NCI-H1930 (cell line): ENCODE measurements around the gene UTS2B.

Experiments used
- DNase-seq, 2 experiments: peaks; one replicate each; lab custom pipeline; 2025; lab: John Stamatoyannopoulos, UW

Gene UTS2B

DNA sequence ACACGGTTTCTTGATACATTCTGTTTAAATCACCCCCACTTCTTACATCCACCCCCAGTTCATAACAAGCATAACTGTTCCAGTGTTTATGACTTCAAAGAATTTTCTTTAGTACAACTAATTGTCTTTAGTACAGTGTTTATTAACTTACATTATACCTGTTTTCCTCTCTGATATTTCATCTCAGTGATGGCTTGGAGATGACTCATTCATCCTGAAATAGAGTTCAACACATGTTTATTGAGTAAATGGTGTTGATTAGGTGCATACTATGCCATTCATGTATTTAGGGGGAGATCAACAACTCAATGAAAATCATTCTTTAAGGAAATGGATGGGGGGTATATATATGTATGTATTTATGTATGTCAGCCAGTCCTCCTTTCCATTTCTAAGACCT lies 21.7 kb upstream of the UTS2B start:
- DNase-seq, result no peak

GRCh38 chr3:191350396-191351090 lies 20.2 kb upstream of the UTS2B start:
- DNase-seq, result no peak

- no peak for DNase-seq
These were observed 17.8 kb upstream of the UTS2B start for GRCh38 chr3:191348098-191348497.

GRCh38 chr3:191347228-191347627 lies 16.9 kb upstream of the UTS2B start:
- DNase-seq, result no peak

GRCh38 chr3:191345334-191345733 lies 15.0 kb upstream of the UTS2B start:
- no peak for DNase-seq

- DNase-seq, result no peak
These were observed 13.6 kb upstream of the UTS2B start for GRCh38 chr3:191343913-191344312.

- no peak for DNase-seq
These were observed 12.8 kb upstream of the UTS2B start for GRCh38 chr3:191343115-191343514.

DNA sequence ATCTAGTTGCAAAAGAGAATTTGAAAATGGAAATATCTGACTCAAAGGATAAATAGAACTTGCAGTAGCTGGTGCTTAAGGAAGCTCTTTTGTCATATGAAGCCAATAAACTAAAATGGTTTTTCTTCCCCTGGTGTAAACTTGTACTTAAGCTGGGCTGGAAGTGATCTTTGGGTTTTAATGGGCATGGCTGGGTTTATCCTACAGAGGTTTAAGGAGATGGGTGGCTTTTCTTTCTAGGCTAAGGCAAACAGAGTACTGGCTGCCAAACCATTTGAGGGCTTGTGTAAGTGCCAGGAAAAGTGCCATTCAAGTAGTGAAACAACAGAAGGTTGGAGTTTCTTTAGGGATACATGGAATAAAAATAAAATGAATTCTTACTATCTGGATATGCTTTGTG lies 12.1 kb upstream of the UTS2B start:
- DNase-seq, result no peak

- DNase-seq, result no peak
These were observed 11.7 kb upstream of the UTS2B start for GRCh38 chr3:191342006-191342405.

DNA sequence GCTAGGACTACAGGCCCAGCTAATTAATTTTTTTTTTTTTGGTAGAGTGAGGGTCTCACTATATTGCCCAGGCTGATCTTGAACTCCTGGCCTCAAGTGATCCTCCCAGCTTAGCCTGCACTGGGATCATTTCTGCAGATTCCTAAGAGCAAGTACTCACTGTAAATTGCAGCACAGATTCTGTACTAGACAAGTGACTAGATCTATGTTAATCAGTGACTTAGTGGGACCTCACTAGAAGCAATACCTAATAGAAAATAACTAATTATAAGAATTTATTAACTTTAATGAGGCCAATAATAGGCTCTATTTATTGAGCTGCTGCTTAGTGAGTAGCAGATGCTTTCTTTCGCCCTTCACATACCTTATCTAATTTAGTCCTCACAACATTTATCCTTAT lies 10.6 kb upstream of the UTS2B start:
- no peak for DNase-seq

- DNase-seq, result no peak
These were observed 10.0 kb upstream of the UTS2B start for GRCh38 chr3:191340351-191340750.

GRCh38 chr3:191339316-191339917 lies 9.1 kb upstream of the UTS2B start:
- DNase-seq, result no peak

GRCh38 chr3:191338177-191338488 lies 7.8 kb upstream of the UTS2B start:
- DNase-seq, result no peak

DNA sequence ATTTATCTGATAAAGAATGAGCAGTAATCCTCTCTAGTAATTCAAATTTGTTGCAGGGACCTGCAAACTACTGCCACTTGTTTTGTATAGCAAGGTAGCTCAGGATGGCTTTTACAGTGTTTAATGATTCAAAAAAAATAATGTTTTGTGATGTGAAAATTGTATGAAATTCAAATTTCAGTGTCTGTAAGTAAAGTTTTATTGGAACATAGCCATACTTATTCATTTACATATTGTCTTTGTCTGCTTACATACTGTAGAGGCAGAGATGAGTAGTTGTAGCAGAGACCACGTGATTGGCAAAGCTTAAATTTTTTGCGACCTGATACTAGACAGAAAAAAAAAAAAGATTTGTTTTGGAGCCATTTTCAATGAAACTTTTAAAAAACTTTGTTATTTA lies 6.5 kb upstream of the UTS2B start:
- no peak for DNase-seq

DNA sequence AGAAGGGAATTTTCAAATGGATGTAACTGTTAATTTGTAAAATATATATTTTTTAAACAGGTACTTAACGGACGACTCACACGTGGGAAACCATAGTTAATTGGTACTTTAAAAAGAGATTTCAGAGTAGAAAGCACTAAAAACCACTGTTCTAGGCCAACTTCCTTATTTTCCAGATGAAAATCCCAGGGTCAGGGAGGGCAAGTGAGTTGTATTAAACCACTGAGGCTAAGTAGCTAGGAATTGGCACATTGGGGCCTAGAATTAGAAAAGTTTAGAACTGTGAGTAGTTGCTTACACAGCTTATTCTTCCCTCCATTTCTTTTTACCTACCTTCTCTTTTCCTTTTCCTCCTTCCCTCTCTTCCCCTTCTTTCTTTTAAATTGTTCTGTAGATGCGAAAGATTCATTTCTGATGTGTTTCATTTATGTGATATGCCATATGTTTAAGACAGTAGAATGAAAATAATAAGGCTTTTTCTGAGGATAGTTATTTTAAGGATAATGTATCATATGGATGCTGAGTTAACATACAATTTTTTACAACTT lies 4.1 kb upstream of the UTS2B start:
- DNase-seq, result no peak

- no peak for DNase-seq
These were observed 3.1 kb upstream of the UTS2B start for GRCh38 chr3:191333298-191333880.

- no peak for DNase-seq
These were observed 1.1 kb upstream of the UTS2B start for GRCh38 chr3:191331388-191331787.

- DNase-seq, result no peak
These were observed 263 bp upstream of the UTS2B start for GRCh38 chr3:191330530-191331048.

DNA sequence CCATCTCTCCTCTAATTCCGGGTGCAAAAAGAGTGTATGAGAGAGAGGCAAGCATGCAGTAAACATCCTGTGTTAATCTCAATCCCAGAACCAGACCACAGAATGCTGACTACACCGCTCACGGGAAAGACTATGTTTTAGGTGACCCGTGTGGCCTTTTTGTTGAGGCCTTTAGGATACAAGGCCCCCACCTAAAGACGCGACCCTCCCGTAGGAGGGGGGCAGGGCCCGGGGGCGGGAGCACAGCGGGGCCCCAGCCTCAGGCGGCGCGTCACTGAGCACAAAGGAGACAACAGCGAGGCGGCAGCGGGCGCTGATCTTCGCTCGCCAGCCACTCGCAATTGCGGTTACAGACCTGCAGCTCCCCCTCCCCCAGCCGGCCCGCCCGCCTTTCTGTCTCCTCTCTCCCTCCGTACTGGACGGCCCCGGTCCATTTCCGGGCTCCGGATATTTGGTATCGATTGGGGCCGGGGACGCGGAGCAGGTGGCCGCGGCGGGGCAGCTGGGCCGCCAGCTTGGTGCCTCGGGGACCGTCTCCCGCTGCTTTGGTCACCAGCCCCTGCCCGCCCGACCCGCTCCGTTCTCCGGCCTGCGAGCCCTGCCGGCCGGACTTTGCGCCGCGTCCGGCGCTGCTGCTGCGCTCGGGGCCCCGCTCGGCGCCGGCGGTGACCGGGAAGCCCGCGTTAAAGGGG lies 1.2 kb downstream of the UTS2B start, which contains the start of gene CCDC50:
Gene CCDC50 (plus strand): TSS at position 433 of the 692 bp plus-strand sequence. CDS start 281 bp downstream, outside the sequence.
- peak; percentile 41 to 42 for DNase-seq

GRCh38 chr3:191328383-191328961 lies 1.9 kb downstream of the UTS2B start:
- no peak for DNase-seq

DNA sequence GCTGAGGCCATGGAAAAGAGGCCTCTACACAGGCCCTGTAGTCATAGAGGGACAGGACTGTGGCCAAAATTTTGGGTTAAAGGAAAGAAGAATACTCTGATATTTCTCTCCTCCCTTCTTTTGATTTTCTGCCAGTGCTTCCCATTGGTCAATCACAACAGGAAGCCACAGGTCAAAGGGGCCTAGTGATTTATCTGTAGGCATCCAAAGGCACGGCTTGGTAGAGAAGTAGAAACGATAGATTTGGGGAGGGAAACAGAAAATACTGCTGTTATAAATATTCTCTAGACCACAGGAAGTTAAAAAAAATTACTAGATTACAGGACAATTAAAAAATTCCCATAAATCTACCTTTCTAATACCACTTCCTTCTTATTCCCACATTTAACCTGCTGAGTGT lies 2.8 kb downstream of the UTS2B start:
- no peak for DNase-seq

DNA sequence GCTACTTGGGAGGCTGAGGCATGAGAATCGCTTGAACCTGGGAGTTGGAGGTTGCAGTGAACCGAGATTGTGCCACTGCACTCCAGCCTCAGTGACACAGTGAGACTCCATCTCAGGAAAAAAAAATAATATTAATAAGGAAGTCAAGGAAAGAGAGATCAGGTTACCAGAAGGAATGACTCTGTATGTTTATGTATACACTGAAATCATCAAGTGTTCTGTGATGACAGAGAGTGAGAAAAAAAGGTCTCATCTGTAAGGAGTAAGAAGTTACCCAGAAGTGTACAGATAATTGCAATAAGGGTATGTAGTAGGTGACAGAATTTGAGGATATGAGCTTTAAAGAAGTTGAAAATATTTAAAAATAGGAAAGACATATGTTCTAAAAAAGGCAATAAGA lies 5.4 kb downstream of the UTS2B start:
- no peak for DNase-seq
